Caco-2 (cell line): ENCODE results near the gene XAB2. TPM values are rescaled to one million over a fixed set of nuclear protein-coding genes. Genes with fewer than 3 reads are reported as not detected.
A peak's percentile ranks its signal among the peaks of the same experiment; 100 is the strongest.
"Not testable (repeated sequence)": the region's sequence is repeated elsewhere in the genome, so short reads cannot be mapped to it uniquely, and the experiment has no call there.

Source experiments
- BruUV-seq: library from RNA; stranded (reverse); fragments of 400-500 nt; replicated peaks from 2 replicates; lab custom pipeline; 2021; lab: Mats Ljungman, UMichigan
- CTCF ChIA-PET: fragments of 300-600 bp; sonication (Branson Sonifier 250); formaldehyde crosslinking; loops from one replicate; lab custom pipeline; 2022; ENCODE audit warnings: antibody characterized with exemption; lab: Charles Lee
- POLR2A ChIA-PET: fragments of 300-600 bp; sonication (Branson Sonifier 250); formaldehyde crosslinking; loops from one replicate; lab custom pipeline; 2022; ENCODE audit warnings: antibody characterized with exemption; lab: Charles Lee
- DNase-seq, 2 experiments: peaks; one replicate each; pipeline versions ENCODE4 v3.0.0 to v3.0.0-alpha.2; 2020 to 2022
- H3K27me3 ChIP-seq: replicated peaks from 2 replicates; pipeline ENCODE4 v1.6.0; 2011; ENCODE audit warnings: low read length; ENCODE audit not compliant: control insufficient read depth, insufficient read depth
- H3K36me3 ChIP-seq: 2 replicates; pipeline ENCODE4 v1.5.1; 2011; ENCODE audit warnings: low read length; ENCODE audit not compliant: control insufficient read depth, insufficient read depth
- H3K4me1 ChIP-seq: fragments of 250-450 bp; sonication (Bioruptor Pico); 2 replicates; pipeline ENCODE4 v1.5.1; 2020; ENCODE audit warnings: mild to moderate bottlenecking
- H3K4me3 ChIP-seq: 2 replicates; pipeline ENCODE4 v1.5.1; 2011; ENCODE audit warnings: low read depth, mild to moderate bottlenecking, control low read depth, low read length
- H3K9me3 ChIP-seq: fragments of 250-450 bp; sonication (Bioruptor Pico); 2 replicates; pipeline ENCODE4 v1.5.1; 2020; ENCODE audit warnings: mild to moderate bottlenecking, moderate library complexity
- H3K27ac Mint-ChIP-seq: one replicate; pipeline ENCODE4 v1.8.0; 2022; ENCODE audit warnings: mixed read lengths; ENCODE audit not compliant: unreplicated experiment
- H3K27me3 Mint-ChIP-seq: one replicate; pipeline ENCODE4 v1.8.0; 2022; ENCODE audit warnings: mixed read lengths; ENCODE audit not compliant: insufficient read depth, unreplicated experiment
- H3K36me3 Mint-ChIP-seq: one replicate; pipeline ENCODE4 v1.8.0; 2022; ENCODE audit warnings: mild to moderate bottlenecking, mixed read lengths; ENCODE audit not compliant: insufficient read depth, unreplicated experiment
- H3K4me1 Mint-ChIP-seq: one replicate; pipeline ENCODE4 v1.8.0; 2022; ENCODE audit warnings: low read depth, mixed read lengths; ENCODE audit not compliant: unreplicated experiment
- H3K4me3 Mint-ChIP-seq: one replicate; pipeline ENCODE4 v1.8.0; 2022; ENCODE audit warnings: mild to moderate bottlenecking, moderate library complexity, mixed read lengths; ENCODE audit not compliant: unreplicated experiment
- H3K9me3 Mint-ChIP-seq: one replicate; pipeline ENCODE4 v1.8.0; 2022; ENCODE audit warnings: mixed read lengths; ENCODE audit not compliant: unreplicated experiment
- CTCF ChIP-seq, 2 experiments: fragments of 200-600 bp in 1 of 2; IDR thresholded peaks; 1 replicate in 1 of 2; 2 replicates in 1 of 2; pipeline versions ENCODE4 v1.5.1 to v1.8.0; 2011 to 2022; ENCODE audit warnings: antibody characterized with exemption in 1 of 2, control low read depth in 1 of 2, inconsistent platforms in 1 of 2, low read depth in 1 of 2, low read length in 1 of 2, mild to moderate bottlenecking in 1 of 2, moderate library complexity in 1 of 2; ENCODE audit not compliant: insufficient read depth in 1 of 2, severe bottlenecking in 1 of 2, unreplicated experiment in 1 of 2
- intact Hi-C: fragments of 100-400 bp; cut with micrococcal nuclease; formaldehyde crosslinking; loops from one replicate; pipeline ENCODE4 v1.10.0; 2022; ENCODE audit not compliant: unreplicated experiment
- total RNA-seq: library from RNA; stranded (reverse); gene quantifications from 2 replicates; pipeline ENCODE4 v1.2.3, GENCODE V29; 2022

The XAB2 gene
- total RNA-seq, 1 experiment from 2014 or later = 44.7 TPM

GRCh38 chr19:7645656-7646425 is 16.5 kb upstream of the XAB2 start:
- H3K27ac Mint-ChIP-seq = no peak overlapping the region
- Histone ChIP-seq H3K27me3 (no peaks in the 10 kb centered on the region), H3K4me1 (no peaks in the 10 kb centered on the region), H3K4me3 (no peak overlapping the region), H3K9me3 (no peaks in the 10 kb centered on the region), H3K36me3 (no peaks in the 10 kb centered on the region; the same call in 1 of the 2 replicates)
- intact Hi-C loops = no loop called here
- H3K36me3 Mint-ChIP-seq = peaks cover 9% of the 10 kb centered on the region
- ChIA-PET POLR2A (no interaction called here), CTCF (no interaction called here)
- no peak for TF ChIP-seq CTCF (IDR thresholded peaks at IDR 0.05; ENCODE audit: insufficient read depth in 1 of 2, low read depth in 1 of 2, low read length in 1 of 2, severe bottlenecking in 1 of 2, unreplicated experiment in 1 of 2)
- no peak overlapping the region for H3K4me3 Mint-ChIP-seq
- H3K27me3 Mint-ChIP-seq = no peaks in the 10 kb centered on the region
- no peaks in the 10 kb centered on the region for H3K4me1 Mint-ChIP-seq
- BruUV-seq = no TSS peak
- H3K9me3 Mint-ChIP-seq = no peaks in the 10 kb centered on the region
- DNase-seq = no peak

- Histone ChIP-seq H3K4me1 (no peaks in the 10 kb centered on the region), H3K4me3 (no peak overlapping the region), H3K27me3 (no peaks in the 10 kb centered on the region), H3K9me3 (no peaks in the 10 kb centered on the region), H3K36me3 (no peaks in the 10 kb centered on the region; the same call in none of the 2 replicates)
- peaks cover 9% of the 10 kb centered on the region for H3K36me3 Mint-ChIP-seq
- H3K9me3 Mint-ChIP-seq = peaks cover 2% of the 10 kb centered on the region
- no peak for DNase-seq
- no peak overlapping the region for H3K27ac Mint-ChIP-seq
- CTCF ChIA-PET = interaction anchor here (0.9 kb wide), 1 partner anchor 36 kb away, joined by 5 read pairs; the partner anchor contains the start of gene TRAPPC5
- no TSS peak for BruUV-seq
- TF ChIP-seq CTCF (IDR thresholded peaks at IDR 0.05; ENCODE audit: insufficient read depth in 1 of 2, low read depth in 1 of 2, low read length in 1 of 2, severe bottlenecking in 1 of 2, unreplicated experiment in 1 of 2) = no peak
- H3K27me3 Mint-ChIP-seq = no peaks in the 10 kb centered on the region
- intact Hi-C loops = no loop called here
- no peak overlapping the region for H3K4me3 Mint-ChIP-seq
- no peaks in the 10 kb centered on the region for H3K4me1 Mint-ChIP-seq
- POLR2A ChIA-PET = no interaction called here
These were observed 15.8 kb upstream of the XAB2 start for GRCh38 chr19:7645163-7645562.

DNA sequence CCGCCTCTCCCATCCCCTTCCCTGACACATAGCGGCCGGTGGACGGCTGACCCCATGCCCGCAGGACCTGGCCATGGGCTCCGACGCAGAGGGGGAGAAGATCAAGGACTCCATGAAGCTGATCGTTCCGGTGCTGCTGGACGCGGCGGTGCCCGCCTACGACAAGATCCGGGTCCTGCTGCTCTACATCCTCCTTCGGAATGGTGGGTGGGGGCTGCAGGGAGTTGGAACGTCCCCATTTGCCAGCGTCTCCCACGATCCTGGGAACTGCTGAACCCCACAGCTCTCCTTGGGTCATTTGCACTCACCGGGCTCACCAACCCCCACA is 15.2 kb upstream of the XAB2 start:
- Mint-ChIP-seq H3K4me1 (no peaks in the 10 kb centered on the region), H3K27ac (no peak overlapping the region), H3K36me3 (peaks cover 10% of the 10 kb centered on the region), H3K9me3 (peaks cover 9% of the 10 kb centered on the region), H3K4me3 (no peak overlapping the region), H3K27me3 (no peaks in the 10 kb centered on the region)
- CTCF ChIA-PET = interaction anchor here (0.9 kb wide), 1 partner anchor 36 kb away, joined by 5 read pairs; the partner anchor contains the start of gene TRAPPC5
- no peaks in the 10 kb centered on the region for H3K27me3 ChIP-seq
- no peak overlapping the region for H3K4me3 ChIP-seq
- H3K36me3 ChIP-seq = peaks cover 2% of the 10 kb centered on the region
- H3K4me1 ChIP-seq = no peaks in the 10 kb centered on the region
- no TSS peak for BruUV-seq
- no peak for DNase-seq
- POLR2A ChIA-PET = no interaction called here
- TF ChIP-seq CTCF (IDR thresholded peaks at IDR 0.05; ENCODE audit: insufficient read depth in 1 of 2, low read depth in 1 of 2, low read length in 1 of 2, severe bottlenecking in 1 of 2, unreplicated experiment in 1 of 2) = no peak
- H3K9me3 ChIP-seq = no peaks in the 10 kb centered on the region
- intact Hi-C loops = no loop called here

GRCh38 chr19:7643629-7644549 is 14.5 kb upstream of the XAB2 start:
- ChIA-PET POLR2A (interaction anchor here (0.7 kb wide), 1 partner anchor 10 kb away, joined by 9 read pairs; no protein-coding TSS in a partner anchor), CTCF (interaction anchor here (0.9 kb wide), 1 partner anchor 37 kb away, joined by 5 read pairs; the partner anchor contains the start of gene TRAPPC5)
- H3K27me3 ChIP-seq, H3K27me3 Mint-ChIP-seq, H3K4me3 ChIP-seq, H3K36me3 ChIP-seq, H3K4me3 Mint-ChIP-seq, intact Hi-C loops, H3K9me3 Mint-ChIP-seq, H3K4me1 ChIP-seq, H3K4me1 Mint-ChIP-seq, H3K9me3 ChIP-seq, BruUV-seq: not testable (repeated sequence)
- H3K36me3 Mint-ChIP-seq = peaks cover 13% of the 10 kb centered on the region
- peak; percentile 28 to 71 for DNase-seq
- H3K27ac Mint-ChIP-seq = peak overlapping the region; percentile 57
